DOHH2 (cell line): ENCODE measurements around the gene MEDAG.

Experiments
- H3F3A ChIP-seq: fragments of 200-600 bp; sonication (generic), shearing (Covaris generic); 2 replicates; pipeline ENCODE4 v1.6.0; 2016; ENCODE audit warnings: antibody characterized with exemption, mild to moderate bottlenecking; ENCODE audit not compliant: control insufficient read depth, insufficient read depth
- H3K27ac ChIP-seq: fragments of 200-600 bp; sonication (generic); 2 replicates; pipeline ENCODE4 v1.5.1; 2014; ENCODE audit warnings: low read depth, mild to moderate bottlenecking, low read length, moderate library complexity
- H3K27me3 ChIP-seq: fragments of 200-600 bp; sonication (generic); 2 replicates; pipeline ENCODE4 v1.6.1; 2014; ENCODE audit warnings: mild to moderate bottlenecking, low read length, mixed read lengths; ENCODE audit not compliant: control insufficient read depth
- H3K36me3 ChIP-seq: fragments of 200-600 bp; sonication (generic); 2 replicates; pipeline ENCODE4 v1.6.1; 2014; ENCODE audit warnings: mild to moderate bottlenecking, low read length, moderate library complexity, mixed read lengths; ENCODE audit not compliant: control insufficient read depth
- H3K4me1 ChIP-seq: fragments of 200-600 bp; sonication (generic); 2 replicates; pipeline ENCODE4 v1.6.1; 2014; ENCODE audit warnings: mild to moderate bottlenecking, low read length, mixed read lengths; ENCODE audit not compliant: control insufficient read depth
- H3K4me2 ChIP-seq: fragments of 200-600 bp; sonication (generic); 2 replicates; pipeline ENCODE4 v1.6.0; 2014; ENCODE audit warnings: mild to moderate bottlenecking, low read length, moderate library complexity
- H3K4me3 ChIP-seq: fragments of 200-600 bp; sonication (generic); 2 replicates; pipeline ENCODE4 v1.5.1; 2014; ENCODE audit warnings: mild to moderate bottlenecking, low read length, mixed read lengths
- H3K79me2 ChIP-seq: fragments of 200-600 bp; sonication (generic); 2 replicates; pipeline ENCODE4 v1.6.1; 2014; ENCODE audit warnings: mild to moderate bottlenecking, low read length, mixed read lengths; ENCODE audit not compliant: control insufficient read depth
- H3K9me2 ChIP-seq: fragments of 200-600 bp; sonication (generic); replicated peaks from 2 replicates; pipeline ENCODE4 v1.6.1; 2014; ENCODE audit warnings: mild to moderate bottlenecking, low read length, mixed read lengths; ENCODE audit not compliant: control insufficient read depth
- H3K9me3 ChIP-seq: fragments of 200-600 bp; sonication (generic); 2 replicates; pipeline ENCODE4 v1.6.1; 2014; ENCODE audit warnings: antibody characterized with exemption, low read length, mixed read lengths; ENCODE audit not compliant: control insufficient read depth, insufficient read depth
- H4K20me1 ChIP-seq: fragments of 200-600 bp; sonication (generic); 2 replicates; pipeline ENCODE4 v1.6.0; 2014; ENCODE audit warnings: low read depth, mild to moderate bottlenecking, antibody characterized with exemption, low read length, moderate library complexity; ENCODE audit not compliant: control insufficient read depth, insufficient read depth
- EZH2phosphoT487 ChIP-seq: fragments of 200-600 bp; sonication (generic); IDR thresholded peaks from 2 replicates; pipeline ENCODE4 v1.6.1; 2017; ENCODE audit warnings: borderline replicate concordance, mild to moderate bottlenecking, antibody characterized with exemption, low read length, moderate library complexity, mixed read lengths
- TF ChIP-seq, protein P1 (sequence below): fragments of 200-600 bp; sonication (generic); IDR thresholded peaks from one replicate; pipeline ENCODE4 v1.5.1; 2014; ENCODE audit warnings: antibody characterized with exemption, mild to moderate bottlenecking, low read depth, low read length; ENCODE audit not compliant: poor library complexity, severe bottlenecking

The MEDAG gene

DNA sequence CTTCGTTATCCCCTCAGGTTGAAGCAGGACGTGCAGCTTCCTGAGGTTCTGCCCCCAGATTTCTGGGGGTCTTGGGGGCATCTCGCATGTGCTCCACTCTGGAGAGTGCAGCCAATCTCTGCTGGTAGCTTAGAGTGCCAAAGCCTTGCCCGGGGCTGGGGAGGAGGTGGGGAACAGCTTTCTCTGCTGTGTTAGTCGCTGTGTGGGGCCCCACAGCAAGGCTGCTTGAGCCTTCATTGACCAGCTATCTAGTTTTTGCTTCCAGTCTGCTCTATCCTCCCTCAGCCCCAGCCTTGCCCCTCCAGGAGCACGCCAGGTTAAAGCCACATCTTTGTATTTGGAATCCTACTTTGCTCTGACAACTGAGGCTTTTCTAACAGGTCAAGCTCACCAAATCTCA lies 32.0 kb upstream of the MEDAG start:
- TF ChIP-seq, protein P1, sequence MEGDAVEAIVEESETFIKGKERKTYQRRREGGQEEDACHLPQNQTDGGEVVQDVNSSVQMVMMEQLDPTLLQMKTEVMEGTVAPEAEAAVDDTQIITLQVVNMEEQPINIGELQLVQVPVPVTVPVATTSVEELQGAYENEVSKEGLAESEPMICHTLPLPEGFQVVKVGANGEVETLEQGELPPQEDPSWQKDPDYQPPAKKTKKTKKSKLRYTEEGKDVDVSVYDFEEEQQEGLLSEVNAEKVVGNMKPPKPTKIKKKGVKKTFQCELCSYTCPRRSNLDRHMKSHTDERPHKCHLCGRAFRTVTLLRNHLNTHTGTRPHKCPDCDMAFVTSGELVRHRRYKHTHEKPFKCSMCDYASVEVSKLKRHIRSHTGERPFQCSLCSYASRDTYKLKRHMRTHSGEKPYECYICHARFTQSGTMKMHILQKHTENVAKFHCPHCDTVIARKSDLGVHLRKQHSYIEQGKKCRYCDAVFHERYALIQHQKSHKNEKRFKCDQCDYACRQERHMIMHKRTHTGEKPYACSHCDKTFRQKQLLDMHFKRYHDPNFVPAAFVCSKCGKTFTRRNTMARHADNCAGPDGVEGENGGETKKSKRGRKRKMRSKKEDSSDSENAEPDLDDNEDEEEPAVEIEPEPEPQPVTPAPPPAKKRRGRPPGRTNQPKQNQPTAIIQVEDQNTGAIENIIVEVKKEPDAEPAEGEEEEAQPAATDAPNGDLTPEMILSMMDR: no peak
- no peak for TF ChIP-seq EZH2phosphoT487
- H4K20me1 ChIP-seq: no peaks in the 10 kb centered on the region
- no peak overlapping the region for H3K4me2 ChIP-seq
- H3K9me2 ChIP-seq: no peaks in the 10 kb centered on the region
- no peaks in the 10 kb centered on the region for H3K79me2 ChIP-seq
- H3K27ac ChIP-seq: no peak overlapping the region
- H3K4me1 ChIP-seq: peaks cover 5% of the 10 kb centered on the region; the same call in 1 of the 2 replicates
- no peaks in the 10 kb centered on the region for H3F3A ChIP-seq
- no peak overlapping the region for H3K4me3 ChIP-seq
- H3K9me3 ChIP-seq: no peaks in the 10 kb centered on the region
- H3K27me3 ChIP-seq: peaks cover 5% of the 10 kb centered on the region; the same call in 1 of the 2 replicates
- no peaks in the 10 kb centered on the region for H3K36me3 ChIP-seq

GRCh38 chr13:30874561-30874960 lies 31.5 kb upstream of the MEDAG start:
- H3K79me2 ChIP-seq: no peaks in the 10 kb centered on the region
- TF ChIP-seq EZH2phosphoT487: no peak
- TF ChIP-seq, protein P1: no peak
- H3K4me1 ChIP-seq: peaks cover 5% of the 10 kb centered on the region; the same call in 1 of the 2 replicates
- no peak overlapping the region for H3K4me2 ChIP-seq
- no peak overlapping the region for H3K27ac ChIP-seq
- H3K9me2 ChIP-seq: no peaks in the 10 kb centered on the region
- no peaks in the 10 kb centered on the region for H4K20me1 ChIP-seq
- H3K27me3 ChIP-seq: peaks cover 8% of the 10 kb centered on the region; the same call in 1 of the 2 replicates
- H3F3A ChIP-seq: no peaks in the 10 kb centered on the region
- H3K9me3 ChIP-seq: no peaks in the 10 kb centered on the region
- no peaks in the 10 kb centered on the region for H3K36me3 ChIP-seq
- no peak overlapping the region for H3K4me3 ChIP-seq

DNA sequence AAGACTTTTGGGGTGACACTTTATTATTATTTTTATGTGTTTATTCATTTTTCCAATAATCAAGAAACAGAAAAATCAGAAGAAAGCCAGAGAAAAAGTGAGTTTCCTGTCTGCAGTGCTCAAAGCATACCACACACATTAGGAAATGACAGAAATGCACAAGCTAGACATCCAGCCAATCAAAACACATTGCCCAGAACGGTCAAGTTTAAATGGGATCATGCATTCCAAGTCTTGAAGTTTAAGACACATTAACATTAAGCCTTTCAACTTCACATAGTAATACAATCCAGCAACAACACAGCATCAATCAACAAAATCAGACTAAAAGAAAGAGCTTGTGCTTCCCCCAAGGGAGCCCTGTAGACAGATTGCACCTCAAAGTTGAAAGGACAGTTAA lies 28.7 kb upstream of the MEDAG start:
- TF ChIP-seq, protein P1: no peak
- Histone ChIP-seq H3K27me3 (peaks cover 16% of the 10 kb centered on the region; the same call in 1 of the 2 replicates), H3K79me2 (no peaks in the 10 kb centered on the region), H3F3A (no peaks in the 10 kb centered on the region), H3K4me1 (peaks cover 5% of the 10 kb centered on the region; the same call in 1 of the 2 replicates), H3K27ac (no peak overlapping the region), H3K4me3 (no peak overlapping the region), H3K36me3 (no peaks in the 10 kb centered on the region), H3K9me3 (no peaks in the 10 kb centered on the region), H4K20me1 (no peaks in the 10 kb centered on the region), H3K9me2 (no peaks in the 10 kb centered on the region), H3K4me2 (no peak overlapping the region)
